GM12892 (cell line): Measurements from ENCODE around the gene HORMAD2.

ENCODE experiments used
- POLR2A ChIP-seq: IDR thresholded peaks from 2 replicates; pipeline ENCODE4 v1.6.1; 2011; ENCODE audit warnings: low read depth, low read length, control low read depth
- POLR2AphosphoS5 ChIP-seq: IDR thresholded peaks from 2 replicates; pipeline ENCODE4 v1.6.1; 2011; ENCODE audit warnings: low read depth, low read length, control low read depth
- TAF1 ChIP-seq: IDR thresholded peaks from 2 replicates; pipeline ENCODE4 v1.6.1; 2011; ENCODE audit warnings: low read depth, mild to moderate bottlenecking, control low read depth, low read length, borderline replicate concordance

- TF ChIP-seq POLR2AphosphoS5 (no peak), POLR2A (no peak; the same call in 1 of the 2 replicates), TAF1 (no peak)
Measured at GRCh38 chr22:30196880-30197336, 116.6 kb downstream of the HORMAD2 start.
